SJSA1 (cell line): ENCODE results near the gene SLC9A9. TPM values are rescaled to one million over a fixed set of nuclear protein-coding genes. Genes with fewer than 3 reads are reported as not detected.

ENCODE experiments used
- DNase-seq, 2 experiments: peaks; one replicate each; pipeline ENCODE4 v3.0.0-alpha.2; 2015 to 2020; ENCODE audit warnings: low spot score in 2 of 2, low read depth in 1 of 2
- H3K27ac ChIP-seq: fragments of 250-450 bp; sonication (Bioruptor Pico); 2 replicates; pipeline ENCODE4 v1.5.1; 2020; ENCODE audit warnings: mild to moderate bottlenecking, moderate library complexity
- H3K27me3 ChIP-seq: fragments of 250-450 bp; sonication (Bioruptor Pico); replicated peaks from 2 replicates; pipeline ENCODE4 v1.5.1; 2020; ENCODE audit warnings: mild to moderate bottlenecking, moderate library complexity
- H3K36me3 ChIP-seq: fragments of 250-450 bp; sonication (Bioruptor Pico); 2 replicates; pipeline ENCODE4 v1.5.1; 2020; ENCODE audit warnings: mild to moderate bottlenecking
- H3K4me1 ChIP-seq: fragments of 250-450 bp; sonication (Bioruptor Pico); replicated peaks from 2 replicates; pipeline ENCODE4 v1.6.1; 2021; ENCODE audit warnings: mild to moderate bottlenecking
- H3K4me3 ChIP-seq: fragments of 250-450 bp; sonication (Bioruptor Pico); 2 replicates; pipeline ENCODE4 v1.5.1; 2020; ENCODE audit warnings: mild to moderate bottlenecking
- H3K9me3 ChIP-seq: fragments of 250-450 bp; sonication (Bioruptor Pico); replicated peaks from 2 replicates; pipeline ENCODE4 v1.5.1; 2020; ENCODE audit warnings: mild to moderate bottlenecking
- total RNA-seq: library from RNA; depleted of rRNA; stranded (reverse); fragments of >200 nt; shearing (Covaris generic); gene quantifications from 2 replicates; pipeline ENCODE4 v1.2.3, GENCODE V29; 2014

The SLC9A9 gene
- total RNA-seq, 1 experiment from 2014 or later, result 0.05 TPM

- Histone ChIP-seq H3K4me3 (no peak overlapping the region), H3K27ac (no peak overlapping the region), H3K4me1 (no peaks in the 10 kb centered on the region), H3K27me3 (no peaks in the 10 kb centered on the region), H3K9me3 (no peaks in the 10 kb centered on the region), H3K36me3 (no peaks in the 10 kb centered on the region)
- DNase-seq, result no peak
These were observed 289.0 kb downstream of the SLC9A9 start for GRCh38 chr3:143559296-143559695.

- no peak for DNase-seq
- H3K4me3 ChIP-seq, result no peak overlapping the region
- H3K4me1 ChIP-seq, result no peaks in the 10 kb centered on the region
- H3K36me3 ChIP-seq, result no peaks in the 10 kb centered on the region
- no peaks in the 10 kb centered on the region for H3K27me3 ChIP-seq
- H3K27ac ChIP-seq, result no peak overlapping the region
- no peaks in the 10 kb centered on the region for H3K9me3 ChIP-seq
These were observed 295.4 kb downstream of the SLC9A9 start for GRCh38 chr3:143552851-143553250.

GRCh38 chr3:143551761-143552160 is 296.5 kb downstream of the SLC9A9 start:
- no peaks in the 10 kb centered on the region for H3K9me3 ChIP-seq
- H3K36me3 ChIP-seq, result no peaks in the 10 kb centered on the region
- H3K27ac ChIP-seq, result no peak overlapping the region
- DNase-seq, result no peak
- H3K4me1 ChIP-seq, result no peaks in the 10 kb centered on the region
- no peaks in the 10 kb centered on the region for H3K27me3 ChIP-seq
- no peak overlapping the region for H3K4me3 ChIP-seq

- Histone ChIP-seq H3K27ac (no peak overlapping the region), H3K4me1 (no peaks in the 10 kb centered on the region), H3K27me3 (no peaks in the 10 kb centered on the region), H3K4me3 (no peak overlapping the region), H3K36me3 (no peaks in the 10 kb centered on the region), H3K9me3 (no peaks in the 10 kb centered on the region)
- no peak for DNase-seq
These were observed 299.3 kb downstream of the SLC9A9 start for GRCh38 chr3:143548861-143549497.

GRCh38 chr3:143548393-143548792 is 299.9 kb downstream of the SLC9A9 start:
- no peak for DNase-seq
- Histone ChIP-seq H3K27ac (no peak overlapping the region), H3K4me3 (no peak overlapping the region), H3K27me3 (no peaks in the 10 kb centered on the region), H3K36me3 (no peaks in the 10 kb centered on the region), H3K9me3 (no peaks in the 10 kb centered on the region), H3K4me1 (no peaks in the 10 kb centered on the region)

- Histone ChIP-seq H3K27me3 (no peaks in the 10 kb centered on the region), H3K36me3 (no peaks in the 10 kb centered on the region), H3K9me3 (no peaks in the 10 kb centered on the region), H3K4me3 (no peak overlapping the region), H3K27ac (no peak overlapping the region), H3K4me1 (no peaks in the 10 kb centered on the region)
- DNase-seq, result no peak
These were observed 309.7 kb downstream of the SLC9A9 start for GRCh38 chr3:143538577-143538981.

GRCh38 chr3:143538061-143538460 is 310.2 kb downstream of the SLC9A9 start:
- no peaks in the 10 kb centered on the region for H3K4me1 ChIP-seq
- no peaks in the 10 kb centered on the region for H3K36me3 ChIP-seq
- no peaks in the 10 kb centered on the region for H3K27me3 ChIP-seq
- H3K9me3 ChIP-seq, result no peaks in the 10 kb centered on the region
- DNase-seq, result no peak
- no peak overlapping the region for H3K4me3 ChIP-seq
- no peak overlapping the region for H3K27ac ChIP-seq

- DNase-seq, result no peak
- Histone ChIP-seq H3K4me1 (no peaks in the 10 kb centered on the region), H3K27ac (no peak overlapping the region), H3K27me3 (no peaks in the 10 kb centered on the region), H3K9me3 (no peaks in the 10 kb centered on the region), H3K36me3 (no peaks in the 10 kb centered on the region), H3K4me3 (no peak overlapping the region)
These were observed 311.3 kb downstream of the SLC9A9 start for GRCh38 chr3:143536817-143537535.

GRCh38 chr3:143535994-143536784 is 312.1 kb downstream of the SLC9A9 start:
- Histone ChIP-seq H3K4me1 (no peaks in the 10 kb centered on the region), H3K27me3 (no peaks in the 10 kb centered on the region), H3K27ac (no peak overlapping the region), H3K4me3 (no peak overlapping the region), H3K36me3 (no peaks in the 10 kb centered on the region), H3K9me3 (no peaks in the 10 kb centered on the region)
- DNase-seq, result no peak

GRCh38 chr3:143533391-143533790 is 314.9 kb downstream of the SLC9A9 start:
- no peaks in the 10 kb centered on the region for H3K4me1 ChIP-seq
- no peak overlapping the region for H3K4me3 ChIP-seq
- H3K9me3 ChIP-seq, result no peaks in the 10 kb centered on the region
- no peaks in the 10 kb centered on the region for H3K27me3 ChIP-seq
- DNase-seq, result no peak
- no peak overlapping the region for H3K27ac ChIP-seq
- H3K36me3 ChIP-seq, result no peaks in the 10 kb centered on the region

- Histone ChIP-seq H3K36me3 (no peaks in the 10 kb centered on the region), H3K4me1 (no peaks in the 10 kb centered on the region), H3K27me3 (no peaks in the 10 kb centered on the region), H3K9me3 (no peaks in the 10 kb centered on the region), H3K27ac (no peak overlapping the region), H3K4me3 (no peak overlapping the region)
- DNase-seq, result no peak
These were observed 316.2 kb downstream of the SLC9A9 start for GRCh38 chr3:143532091-143532490.

GRCh38 chr3:143531101-143531500 is 317.2 kb downstream of the SLC9A9 start:
- H3K4me3 ChIP-seq, result no peak overlapping the region
- H3K4me1 ChIP-seq, result no peaks in the 10 kb centered on the region
- no peak for DNase-seq
- no peak overlapping the region for H3K27ac ChIP-seq
- H3K27me3 ChIP-seq, result no peaks in the 10 kb centered on the region
- no peaks in the 10 kb centered on the region for H3K9me3 ChIP-seq
- no peaks in the 10 kb centered on the region for H3K36me3 ChIP-seq

- Histone ChIP-seq H3K27ac (no peak overlapping the region), H3K4me3 (no peak overlapping the region), H3K36me3 (no peaks in the 10 kb centered on the region), H3K27me3 (no peaks in the 10 kb centered on the region), H3K4me1 (no peaks in the 10 kb centered on the region), H3K9me3 (no peaks in the 10 kb centered on the region)
- DNase-seq, result no peak
These were observed 318.5 kb downstream of the SLC9A9 start for GRCh38 chr3:143529798-143530197.

- H3K27me3 ChIP-seq, result no peaks in the 10 kb centered on the region
- no peaks in the 10 kb centered on the region for H3K4me1 ChIP-seq
- H3K36me3 ChIP-seq, result no peaks in the 10 kb centered on the region
- H3K9me3 ChIP-seq, result no peaks in the 10 kb centered on the region
- no peak overlapping the region for H3K4me3 ChIP-seq
- no peak overlapping the region for H3K27ac ChIP-seq
- no peak for DNase-seq
These were observed 319.2 kb downstream of the SLC9A9 start for GRCh38 chr3:143529018-143529478.
